ENCODE data around the gene SLC22A31.
"Not testable (repeated sequence)": the region's sequence is repeated elsewhere in the genome, so short reads cannot be mapped to it uniquely, and the experiment has no call there.

- not testable (repeated sequence) for TF ChIP-seq CTCF, POLR2A (IDR thresholded peaks at IDR 0.05)
Observed at GRCh38 chr16:89244264-89244663, 43.9 kb upstream of the SLC22A31 start.
